SK-N-SH treated with all-trans-retinoic acid at 6 μM for 48 hours (cell line): Measurements from ENCODE around the gene KCNIP1.
A peak's percentile ranks its signal among the peaks of the same experiment; 100 is the strongest.

Experiments used
- ATAC-seq: fragments of 200-7000 bp; cut with Tn5 transposase; 3 replicates; pipeline ENCODE4 v1.9.1; 2020; ENCODE audit warnings: mild to moderate bottlenecking, moderate library complexity
- ARNTL ChIP-seq: fragments of 450-650 bp; formaldehyde crosslinking; IDR thresholded peaks from 2 replicates; pipeline ENCODE4 v1.5.0; 2020; ENCODE audit warnings: low read depth, mild to moderate bottlenecking, moderate library complexity, borderline replicate concordance
- BACH2 ChIP-seq: fragments of 250-450 bp; sonication (Bioruptor Pico); IDR thresholded peaks from 2 replicates; pipeline ENCODE4 v1.9.0; 2021; ENCODE audit warnings: mild to moderate bottlenecking, borderline replicate concordance
- ESRRG ChIP-seq: fragments of 250-450 bp; sonication (Bioruptor Pico); IDR thresholded peaks from 2 replicates; pipeline ENCODE4 v1.6.1; 2021; ENCODE audit warnings: mild to moderate bottlenecking
- GLIS3 ChIP-seq: fragments of 250-450 bp; sonication (Bioruptor Pico); IDR thresholded peaks from 2 replicates; pipeline ENCODE4 v1.5.0; 2020; ENCODE audit warnings: mild to moderate bottlenecking, moderate library complexity
- ISL1 ChIP-seq: fragments of 250-450 bp; sonication (Bioruptor Pico); IDR thresholded peaks from 2 replicates; pipeline ENCODE4 v2.1.2; 2022; ENCODE audit warnings: mild to moderate bottlenecking, moderate library complexity
- OSR1 ChIP-seq: fragments of 250-450 bp; sonication (Bioruptor Pico); IDR thresholded peaks from 2 replicates; pipeline ENCODE4 v1.8.0; 2022; ENCODE audit warnings: moderate library complexity, mild to moderate bottlenecking, inconsistent platforms
- RARB ChIP-seq: fragments of 250-450 bp; sonication (Bioruptor Pico); IDR thresholded peaks from 2 replicates; pipeline ENCODE4 v1.8.0; 2021; ENCODE audit warnings: mild to moderate bottlenecking, moderate library complexity
- SNAI2 ChIP-seq: fragments of 250-450 bp; sonication (Bioruptor Pico); IDR thresholded peaks from 2 replicates; pipeline ENCODE4 v1.5.0; 2020; ENCODE audit warnings: mild to moderate bottlenecking, moderate library complexity
- TCF4 ChIP-seq: fragments of 250-450 bp; sonication (Bioruptor Pico); IDR thresholded peaks from 2 replicates; pipeline ENCODE4 v1.8.0; 2021; ENCODE audit warnings: mild to moderate bottlenecking, moderate library complexity, borderline replicate concordance
- ZC3H10 ChIP-seq: fragments of 250-450 bp; sonication (Bioruptor Pico); IDR thresholded peaks from 2 replicates; pipeline ENCODE4 v1.5.1; 2021; ENCODE audit warnings: mild to moderate bottlenecking, moderate library complexity
- ZFP3 ChIP-seq: fragments of 250-450 bp; sonication (Bioruptor Pico); IDR thresholded peaks from 2 replicates; pipeline ENCODE4 v1.5.0; 2020; ENCODE audit warnings: mild to moderate bottlenecking, moderate library complexity
- ZNF565 ChIP-seq: fragments of 450-650 bp; formaldehyde crosslinking; conservative IDR thresholded peaks from 2 replicates; pipeline ENCODE4 v1.5.0; 2020; ENCODE audit warnings: low read depth, mild to moderate bottlenecking, moderate library complexity
- ZNF70 ChIP-seq: fragments of 450-650 bp; formaldehyde crosslinking; IDR thresholded peaks from 2 replicates; pipeline ENCODE4 v1.5.0; 2020; ENCODE audit warnings: mild to moderate bottlenecking, moderate library complexity
- ZNF8 ChIP-seq: fragments of 450-650 bp; formaldehyde crosslinking; IDR thresholded peaks from 2 replicates; pipeline ENCODE4 v1.5.0; 2020; ENCODE audit warnings: mild to moderate bottlenecking, moderate library complexity
- TF ChIP-seq, protein P1 (sequence below): fragments of 250-450 bp; sonication (Bioruptor Pico); IDR thresholded peaks from 2 replicates; pipeline ENCODE4 v1.8.0; 2021; ENCODE audit warnings: low read depth, mild to moderate bottlenecking, moderate library complexity, borderline replicate concordance
- TF ChIP-seq, protein P2 (sequence below): fragments of 250-450 bp; sonication (Bioruptor Pico); IDR thresholded peaks from 2 replicates; pipeline ENCODE4 v1.5.1; 2020; ENCODE audit warnings: low read depth, mild to moderate bottlenecking, moderate library complexity
- TF ChIP-seq, protein P3 (sequence below): fragments of 250-450 bp; sonication (Bioruptor Pico); IDR thresholded peaks from 2 replicates; pipeline ENCODE4 v1.8.0; 2020; ENCODE audit warnings: mild to moderate bottlenecking, moderate library complexity, borderline replicate concordance
- TF ChIP-seq, protein P4 (sequence below): fragments of 250-450 bp; sonication (Bioruptor Pico); IDR thresholded peaks from 2 replicates; pipeline ENCODE4 v1.5.1; 2021; ENCODE audit warnings: mild to moderate bottlenecking, moderate library complexity
- TF ChIP-seq, protein P5 (sequence below): fragments of 250-450 bp; sonication (Bioruptor Pico); IDR thresholded peaks from 2 replicates; pipeline ENCODE4 v1.5.0; 2020; ENCODE audit warnings: mild to moderate bottlenecking, moderate library complexity

The KCNIP1 gene

DNA sequence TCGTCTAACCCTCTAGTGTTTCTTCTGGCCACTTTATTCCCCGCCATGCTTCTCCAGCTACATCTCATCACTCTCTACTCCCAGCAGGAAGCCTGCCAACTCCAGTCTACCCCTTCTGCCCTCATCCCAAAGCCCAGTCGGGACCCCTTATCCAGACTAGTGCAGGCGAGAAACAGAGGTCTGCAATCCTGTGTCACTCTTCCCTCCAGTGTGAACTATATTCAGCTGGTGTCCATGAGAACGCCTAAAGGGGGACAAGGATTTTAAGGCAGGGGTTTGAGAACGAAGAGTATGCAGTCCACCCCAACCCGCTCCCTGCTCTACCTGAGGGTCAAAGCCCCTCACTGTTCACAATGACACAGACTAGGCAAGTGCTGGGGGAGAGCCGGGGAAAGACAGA is 238.0 kb downstream of the KCNIP1 start:
- no peak for ATAC-seq
- TF ChIP-seq ESRRG (CRISPR knock-in tag) (no peak), GLIS3 (CRISPR knock-in tag) (no peak), ZNF8 (no peak), ZNF70 (CRISPR knock-in tag) (no peak), SNAI2 (CRISPR knock-in tag) (no peak), ZNF565 (CRISPR knock-in tag) (no peak), OSR1 (no peak), BACH2 (CRISPR knock-in tag) (no peak), ZC3H10 (CRISPR knock-in tag) (no peak), ISL1 (CRISPR knock-in tag) (no peak), ZFP3 (CRISPR knock-in tag) (no peak), TCF4 (CRISPR knock-in tag) (no peak), RARB (CRISPR knock-in tag) (no peak), ARNTL (CRISPR knock-in tag) (no peak)
- TF ChIP-seq, protein P1, sequence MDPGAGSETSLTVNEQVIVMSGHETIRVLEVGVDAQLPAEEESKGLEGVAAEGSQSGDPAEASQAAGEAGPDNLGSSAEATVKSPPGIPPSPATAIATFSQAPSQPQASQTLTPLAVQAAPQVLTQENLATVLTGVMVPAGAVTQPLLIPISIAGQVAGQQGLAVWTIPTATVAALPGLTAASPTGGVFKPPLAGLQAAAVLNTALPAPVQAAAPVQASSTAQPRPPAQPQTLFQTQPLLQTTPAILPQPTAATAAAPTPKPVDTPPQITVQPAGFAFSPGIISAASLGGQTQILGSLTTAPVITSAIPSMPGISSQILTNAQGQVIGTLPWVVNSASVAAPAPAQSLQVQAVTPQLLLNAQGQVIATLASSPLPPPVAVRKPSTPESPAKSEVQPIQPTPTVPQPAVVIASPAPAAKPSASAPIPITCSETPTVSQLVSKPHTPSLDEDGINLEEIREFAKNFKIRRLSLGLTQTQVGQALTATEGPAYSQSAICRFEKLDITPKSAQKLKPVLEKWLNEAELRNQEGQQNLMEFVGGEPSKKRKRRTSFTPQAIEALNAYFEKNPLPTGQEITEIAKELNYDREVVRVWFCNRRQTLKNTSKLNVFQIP (CRISPR knock-in tag) = no peak
- TF ChIP-seq, protein P2, sequence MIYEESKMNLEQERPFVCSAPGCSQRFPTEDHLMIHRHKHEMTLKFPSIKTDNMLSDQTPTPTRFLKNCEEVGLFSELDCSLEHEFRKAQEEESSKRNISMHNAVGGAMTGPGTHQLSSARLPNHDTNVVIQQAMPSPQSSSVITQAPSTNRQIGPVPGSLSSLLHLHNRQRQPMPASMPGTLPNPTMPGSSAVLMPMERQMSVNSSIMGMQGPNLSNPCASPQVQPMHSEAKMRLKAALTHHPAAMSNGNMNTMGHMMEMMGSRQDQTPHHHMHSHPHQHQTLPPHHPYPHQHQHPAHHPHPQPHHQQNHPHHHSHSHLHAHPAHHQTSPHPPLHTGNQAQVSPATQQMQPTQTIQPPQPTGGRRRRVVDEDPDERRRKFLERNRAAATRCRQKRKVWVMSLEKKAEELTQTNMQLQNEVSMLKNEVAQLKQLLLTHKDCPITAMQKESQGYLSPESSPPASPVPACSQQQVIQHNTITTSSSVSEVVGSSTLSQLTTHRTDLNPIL = no peak
- TF ChIP-seq, protein P3, sequence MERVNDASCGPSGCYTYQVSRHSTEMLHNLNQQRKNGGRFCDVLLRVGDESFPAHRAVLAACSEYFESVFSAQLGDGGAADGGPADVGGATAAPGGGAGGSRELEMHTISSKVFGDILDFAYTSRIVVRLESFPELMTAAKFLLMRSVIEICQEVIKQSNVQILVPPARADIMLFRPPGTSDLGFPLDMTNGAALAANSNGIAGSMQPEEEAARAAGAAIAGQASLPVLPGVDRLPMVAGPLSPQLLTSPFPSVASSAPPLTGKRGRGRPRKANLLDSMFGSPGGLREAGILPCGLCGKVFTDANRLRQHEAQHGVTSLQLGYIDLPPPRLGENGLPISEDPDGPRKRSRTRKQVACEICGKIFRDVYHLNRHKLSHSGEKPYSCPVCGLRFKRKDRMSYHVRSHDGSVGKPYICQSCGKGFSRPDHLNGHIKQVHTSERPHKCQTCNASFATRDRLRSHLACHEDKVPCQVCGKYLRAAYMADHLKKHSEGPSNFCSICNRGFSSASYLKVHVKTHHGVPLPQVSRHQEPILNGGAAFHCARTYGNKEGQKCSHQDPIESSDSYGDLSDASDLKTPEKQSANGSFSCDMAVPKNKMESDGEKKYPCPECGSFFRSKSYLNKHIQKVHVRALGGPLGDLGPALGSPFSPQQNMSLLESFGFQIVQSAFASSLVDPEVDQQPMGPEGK (CRISPR knock-in tag) = no peak
- TF ChIP-seq, protein P4, sequence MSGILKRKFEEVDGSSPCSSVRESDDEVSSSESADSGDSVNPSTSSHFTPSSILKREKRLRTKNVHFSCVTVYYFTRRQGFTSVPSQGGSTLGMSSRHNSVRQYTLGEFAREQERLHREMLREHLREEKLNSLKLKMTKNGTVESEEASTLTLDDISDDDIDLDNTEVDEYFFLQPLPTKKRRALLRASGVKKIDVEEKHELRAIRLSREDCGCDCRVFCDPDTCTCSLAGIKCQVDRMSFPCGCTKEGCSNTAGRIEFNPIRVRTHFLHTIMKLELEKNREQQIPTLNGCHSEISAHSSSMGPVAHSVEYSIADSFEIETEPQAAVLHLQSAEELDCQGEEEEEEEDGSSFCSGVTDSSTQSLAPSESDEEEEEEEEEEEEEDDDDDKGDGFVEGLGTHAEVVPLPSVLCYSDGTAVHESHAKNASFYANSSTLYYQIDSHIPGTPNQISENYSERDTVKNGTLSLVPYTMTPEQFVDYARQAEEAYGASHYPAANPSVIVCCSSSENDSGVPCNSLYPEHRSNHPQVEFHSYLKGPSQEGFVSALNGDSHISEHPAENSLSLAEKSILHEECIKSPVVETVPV (CRISPR knock-in tag) = no peak

DNA sequence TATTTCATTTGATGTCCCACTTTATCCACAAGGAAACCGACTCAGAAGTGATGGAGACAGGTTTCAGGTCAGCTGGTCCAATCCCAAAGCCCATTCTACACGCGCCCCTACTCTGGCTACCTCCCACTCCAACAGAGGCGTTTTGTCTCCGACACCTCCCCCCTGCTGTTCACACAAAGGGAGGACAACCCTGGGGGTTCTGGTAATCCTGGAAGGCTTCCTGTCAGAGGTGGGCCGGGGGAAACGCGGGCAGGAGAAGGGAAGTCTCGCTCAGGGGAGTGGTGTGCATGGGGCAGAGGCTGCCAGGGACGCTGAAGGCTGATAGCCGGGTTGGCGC is 240.0 kb downstream of the KCNIP1 start:
- no peak for ATAC-seq
- TF ChIP-seq GLIS3 (CRISPR knock-in tag) = no peak

DNA sequence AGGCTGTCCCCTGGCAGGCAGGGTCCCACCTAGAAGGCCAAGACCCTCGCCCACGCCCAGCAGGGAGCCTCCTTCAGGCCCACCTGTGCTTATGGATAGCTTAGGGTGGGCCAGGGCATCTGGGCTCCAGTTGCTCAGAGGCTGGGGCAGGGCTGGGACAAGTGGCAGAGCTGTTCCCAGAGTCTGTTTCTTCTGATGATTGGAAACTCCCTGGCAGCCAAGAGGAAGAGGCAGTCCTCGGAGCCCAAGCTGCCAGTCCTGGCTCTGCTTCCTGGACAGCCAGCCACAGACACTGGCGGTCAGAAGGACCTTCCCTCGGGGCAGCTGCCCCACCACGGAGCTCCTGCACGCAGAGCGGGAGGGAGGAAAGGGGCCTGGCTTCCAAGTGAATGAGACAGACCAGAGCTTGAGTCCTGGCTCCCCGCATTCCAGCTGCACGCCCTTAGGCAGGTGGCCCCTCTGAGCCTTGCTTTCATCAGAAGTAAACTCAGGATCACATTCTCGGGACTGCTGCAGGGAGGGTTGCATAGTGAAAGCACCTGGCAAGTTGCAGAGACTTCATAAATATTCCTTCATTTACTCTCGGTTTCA is 241.8 kb downstream of the KCNIP1 start:
- peak; percentile 64 for ATAC-seq
- TF ChIP-seq, protein P3 (CRISPR knock-in tag) = no peak
- TF ChIP-seq ISL1 (CRISPR knock-in tag) (peak; percentile 34; the same call in 1 of the 2 replicates), ESRRG (CRISPR knock-in tag) (no peak), TCF4 (CRISPR knock-in tag) (peak; percentile 53; the same call in 1 of the 2 replicates)
- TF ChIP-seq, protein P5, sequence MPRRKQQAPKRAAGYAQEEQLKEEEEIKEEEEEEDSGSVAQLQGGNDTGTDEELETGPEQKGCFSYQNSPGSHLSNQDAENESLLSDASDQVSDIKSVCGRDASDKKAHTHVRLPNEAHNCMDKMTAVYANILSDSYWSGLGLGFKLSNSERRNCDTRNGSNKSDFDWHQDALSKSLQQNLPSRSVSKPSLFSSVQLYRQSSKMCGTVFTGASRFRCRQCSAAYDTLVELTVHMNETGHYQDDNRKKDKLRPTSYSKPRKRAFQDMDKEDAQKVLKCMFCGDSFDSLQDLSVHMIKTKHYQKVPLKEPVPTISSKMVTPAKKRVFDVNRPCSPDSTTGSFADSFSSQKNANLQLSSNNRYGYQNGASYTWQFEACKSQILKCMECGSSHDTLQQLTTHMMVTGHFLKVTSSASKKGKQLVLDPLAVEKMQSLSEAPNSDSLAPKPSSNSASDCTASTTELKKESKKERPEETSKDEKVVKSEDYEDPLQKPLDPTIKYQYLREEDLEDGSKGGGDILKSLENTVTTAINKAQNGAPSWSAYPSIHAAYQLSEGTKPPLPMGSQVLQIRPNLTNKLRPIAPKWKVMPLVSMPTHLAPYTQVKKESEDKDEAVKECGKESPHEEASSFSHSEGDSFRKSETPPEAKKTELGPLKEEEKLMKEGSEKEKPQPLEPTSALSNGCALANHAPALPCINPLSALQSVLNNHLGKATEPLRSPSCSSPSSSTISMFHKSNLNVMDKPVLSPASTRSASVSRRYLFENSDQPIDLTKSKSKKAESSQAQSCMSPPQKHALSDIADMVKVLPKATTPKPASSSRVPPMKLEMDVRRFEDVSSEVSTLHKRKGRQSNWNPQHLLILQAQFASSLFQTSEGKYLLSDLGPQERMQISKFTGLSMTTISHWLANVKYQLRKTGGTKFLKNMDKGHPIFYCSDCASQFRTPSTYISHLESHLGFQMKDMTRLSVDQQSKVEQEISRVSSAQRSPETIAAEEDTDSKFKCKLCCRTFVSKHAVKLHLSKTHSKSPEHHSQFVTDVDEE (CRISPR knock-in tag) = peak; percentile 56; the same call in 1 of the 2 replicates
- TF ChIP-seq, all 23 proteins: peak for 3
